ENCODE data around the gene RIMS4. TPM values are rescaled to one million over a fixed set of nuclear protein-coding genes. Genes with fewer than 3 reads are reported as not detected.

The RIMS4 gene
- total and polyA plus RNA-seq, 12 donors: 0.04 to 0.42 (median 0.13) TPM; not detected in 5

- no peaks in the 10 kb centered on the region for H3K36me3 ChIP-seq
- no peaks in the 10 kb centered on the region for H3K9me3 ChIP-seq
- H3K4me3 ChIP-seq: no peak overlapping the region
- no peak for DNase-seq
- H3K27me3 ChIP-seq: peaks cover 0 to 26% (median 14%) of the 10 kb centered on the region in 7 donors
- WGBS, 2 donors: 75 to 78% methylated on average over 4 of the region's 4 CpGs
- intact Hi-C loops (cut with DNase I): no loop called here
- no peak overlapping the region for H3K27ac ChIP-seq
- H3K4me1 ChIP-seq: no peaks in the 10 kb centered on the region
- ATAC-seq: no peak
- TF ChIP-seq CTCF (IDR thresholded peaks at IDR 0.05): no peak
Observed at GRCh38 chr20:44848254-44849015, 38.1 kb upstream of the RIMS4 start.

- Histone ChIP-seq H3K27me3 (peaks cover 0 to 45% (median 23%) of the 10 kb centered on the region in 7 donors), H3K4me3 (no peak overlapping the region), H3K4me1 (no peaks in the 10 kb centered on the region), H3K9me3 (peaks cover 0 to 4% (median 0%) of the 10 kb centered on the region in 11 donors), H3K36me3 (no peaks in the 10 kb centered on the region), H3K27ac (no peak overlapping the region)
- DNase-seq (no peak), ATAC-seq (no peak)
- TF ChIP-seq CTCF (IDR thresholded peaks at IDR 0.05): no peak
- intact Hi-C loops (cut with DNase I): no loop called here
- WGBS, 2 donors: 76 to 79% methylated on average over 5 of the region's 5 CpGs
Observed at GRCh38 chr20:44843876-44844275, 33.5 kb upstream of the RIMS4 start.

GRCh38 chr20:44841955-44842354, 31.6 kb upstream of the RIMS4 start:
- Histone ChIP-seq H3K27me3 (peaks cover 0 to 61% (median 34%) of the 10 kb centered on the region in 7 donors), H3K9me3 (peaks cover 0 to 4% (median 0%) of the 10 kb centered on the region in 11 donors), H3K4me1 (no peaks in the 10 kb centered on the region), H3K27ac (no peak overlapping the region), H3K36me3 (no peaks in the 10 kb centered on the region), H3K4me3 (no peak overlapping the region)
- intact Hi-C loops (cut with DNase I): no loop called here
- ATAC-seq: no peak
- no peak for DNase-seq
- TF ChIP-seq CTCF (IDR thresholded peaks at IDR 0.05): no peak
- WGBS, 2 donors: 72 to 78% methylated on average over 6 of the region's 6 CpGs

GRCh38 chr20:44840826-44841225, 30.5 kb upstream of the RIMS4 start:
- DNase-seq: no peak
- 85 to 86% methylated on average over 5 of the region's 5 CpGs for WGBS, 2 donors
- no peak for ATAC-seq
- Histone ChIP-seq H3K4me3 (no peak overlapping the region), H3K9me3 (peaks cover 0 to 4% (median 0%) of the 10 kb centered on the region in 11 donors), H3K27me3 (peaks cover 0 to 72% (median 34%) of the 10 kb centered on the region in 7 donors), H3K27ac (no peak overlapping the region), H3K36me3 (no peaks in the 10 kb centered on the region), H3K4me1 (no peaks in the 10 kb centered on the region)
- intact Hi-C loops (cut with DNase I): no loop called here
- TF ChIP-seq CTCF (IDR thresholded peaks at IDR 0.05): no peak
